ENCODE measurements around the gene UCHL5.

DNA sequence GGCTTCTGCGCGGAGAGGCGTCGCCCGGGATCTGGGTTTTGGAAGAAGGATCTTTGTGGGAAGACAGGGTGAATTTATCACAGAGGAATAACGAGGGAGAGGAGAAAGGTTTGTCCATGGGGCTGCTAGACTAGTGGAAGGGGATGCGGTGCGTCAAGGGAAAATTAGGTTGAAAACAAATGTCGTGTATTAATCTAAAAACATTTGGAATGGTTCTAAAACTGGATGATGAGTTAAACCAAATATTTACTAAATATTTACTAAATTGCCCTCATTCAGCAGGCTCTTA lies 899 bp upstream of the UCHL5 start:
- TF ChIP-seq, protein P1, sequence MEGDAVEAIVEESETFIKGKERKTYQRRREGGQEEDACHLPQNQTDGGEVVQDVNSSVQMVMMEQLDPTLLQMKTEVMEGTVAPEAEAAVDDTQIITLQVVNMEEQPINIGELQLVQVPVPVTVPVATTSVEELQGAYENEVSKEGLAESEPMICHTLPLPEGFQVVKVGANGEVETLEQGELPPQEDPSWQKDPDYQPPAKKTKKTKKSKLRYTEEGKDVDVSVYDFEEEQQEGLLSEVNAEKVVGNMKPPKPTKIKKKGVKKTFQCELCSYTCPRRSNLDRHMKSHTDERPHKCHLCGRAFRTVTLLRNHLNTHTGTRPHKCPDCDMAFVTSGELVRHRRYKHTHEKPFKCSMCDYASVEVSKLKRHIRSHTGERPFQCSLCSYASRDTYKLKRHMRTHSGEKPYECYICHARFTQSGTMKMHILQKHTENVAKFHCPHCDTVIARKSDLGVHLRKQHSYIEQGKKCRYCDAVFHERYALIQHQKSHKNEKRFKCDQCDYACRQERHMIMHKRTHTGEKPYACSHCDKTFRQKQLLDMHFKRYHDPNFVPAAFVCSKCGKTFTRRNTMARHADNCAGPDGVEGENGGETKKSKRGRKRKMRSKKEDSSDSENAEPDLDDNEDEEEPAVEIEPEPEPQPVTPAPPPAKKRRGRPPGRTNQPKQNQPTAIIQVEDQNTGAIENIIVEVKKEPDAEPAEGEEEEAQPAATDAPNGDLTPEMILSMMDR (IDR thresholded peaks at IDR 0.05; ENCODE audit: low read depth, low read length), result no peak
- no peak for TF ChIP-seq EZH2phosphoT487 (IDR thresholded peaks at IDR 0.05; ENCODE audit: low read depth)

All from OCI-LY3 (cell line).